K562 (cell line): ENCODE data around the gene NUP205. TPM values are rescaled to one million over a fixed set of nuclear protein-coding genes. Genes with fewer than 3 reads are reported as not detected.

Experiments
- ARNT ChIP-seq, 2 experiments: fragments of 450-650 bp; IDR thresholded peaks; 2 replicates each; pipeline ENCODE4 v1.6.1; 2016; ENCODE audit warnings: mild to moderate bottlenecking in 1 of 2
- CHAMP1 ChIP-seq: fragments of 450-650 bp; IDR thresholded peaks from 2 replicates; pipeline ENCODE4 v1.6.1; 2016; ENCODE audit warnings: mild to moderate bottlenecking
- GATAD2B ChIP-seq: fragments of 450-650 bp; IDR thresholded peaks from 2 replicates; pipeline ENCODE4 v1.6.1; 2017; ENCODE audit warnings: mild to moderate bottlenecking, borderline replicate concordance
- HMBOX1 ChIP-seq: sonication (generic); IDR thresholded peaks from 2 replicates; pipeline ENCODE4 v1.6.1; 2016
- JUND ChIP-seq, 2 experiments: IDR thresholded peaks; 2 replicates in 1 of 2; 3 replicates in 1 of 2; pipeline ENCODE4 v1.6.1; 2011; ENCODE audit warnings: borderline replicate concordance in 2 of 2, low read depth in 2 of 2, low read length in 2 of 2, improper control_type of control experiment in 1 of 2, missing biosample characterization in 1 of 2, missing genetic modification characterization in 1 of 2, missing genetic modification reagents in 1 of 2
- MNT ChIP-seq, 2 experiments: fragments of 450-650 bp; conservative IDR thresholded peaks; 2 replicates each; pipeline ENCODE4 v1.6.1; 2017; ENCODE audit warnings: mild to moderate bottlenecking in 2 of 2, moderate library complexity in 2 of 2
- NFE2 ChIP-seq: IDR thresholded peaks from 2 replicates; pipeline ENCODE4 v1.6.1; 2014; ENCODE audit warnings: antibody characterized with exemption, low read depth
- SMC3 ChIP-seq: conservative IDR thresholded peaks from 2 replicates; pipeline ENCODE4 v1.6.1; 2011; ENCODE audit warnings: low read depth, low read length, improper control_type of control experiment; ENCODE audit not compliant: insufficient read depth
- ZNF121 ChIP-seq: sonication (generic); formaldehyde crosslinking; conservative IDR thresholded peaks from 2 replicates; pipeline ENCODE4 v1.8.0; 2022; ENCODE audit warnings: missing genetic modification reagents
- ZNF316 ChIP-seq: fragments of 450-650 bp; IDR thresholded peaks from 2 replicates; pipeline ENCODE4 v1.6.1; 2016
- ZNF395 ChIP-seq: fragments of 200-800 bp; sonication (Bioruptor generic); IDR thresholded peaks from 2 replicates; pipeline ENCODE4 v1.6.1; 2017; ENCODE audit warnings: missing genetic modification characterization, missing compliant biosample characterization
- polyA plus RNA-seq, 8 experiments: library from polyadenylated mRNA; depleted of rRNA in 4 of 8; stranded (reverse) in 5 of 8; unstranded in 3 of 8; fragments of >200 nt; fragmentation: Nextera tagmentation in 2 of 8; fragmentation: Illumina TruSeq in 1 of 8; extraction: Ambion mirVana in 2 of 8; extraction: Trizol in 1 of 8; gene quantifications; 2 replicates each; pipeline versions ENCODE4 v1.2.1 to v1.2.3, GENCODE V29; 2011 to 2014; ENCODE audit warnings: inconsistent platforms in 1 of 8, missing spikeins in 1 of 8
- total RNA-seq, 7 experiments: library from RNA; depleted of rRNA in 6 of 7; stranded (reverse); fragments of >200 nt in 6 of 7; fragmentation: Illumina TruSeq in 2 of 7; extraction: Trizol in 2 of 7; gene quantifications; 2 replicates each; pipeline versions ENCODE4 v1.2.1 to v1.2.3, GENCODE V29; 2011 to 2021; ENCODE audit warnings: low replicate concordance in 1 of 7
- TF ChIP-seq, protein P1 (sequence below): fragments of 250-450 bp; sonication (Bioruptor Pico); IDR thresholded peaks from 2 replicates; pipeline ENCODE4 v1.5.0; 2021
- TF ChIP-seq, protein P2 (sequence below): sonication (generic); formaldehyde crosslinking; IDR thresholded peaks from 2 replicates; pipeline ENCODE4 v1.8.0; 2022; ENCODE audit warnings: missing genetic modification reagents, mild to moderate bottlenecking, moderate library complexity, borderline replicate concordance
- TF ChIP-seq, protein P3 (sequence below), 2 experiments: fragments of 200-800 bp in 1 of 2; sonication (Bioruptor generic) in 1 of 2; sonication (generic) in 1 of 2; formaldehyde crosslinking in 1 of 2; IDR thresholded peaks in 1 of 2; conservative IDR thresholded peaks in 1 of 2; 2 replicates each; pipeline versions ENCODE4 v1.5.0 to v1.6.1; 2016 to 2020; ENCODE audit warnings: missing compliant biosample characterization in 1 of 2, missing genetic modification characterization in 1 of 2, missing genetic modification reagents in 1 of 2

The NUP205 gene
- total and polyA plus RNA-seq, 9 of the 15 experiments (the other 6 are each of a cell fraction or from before 2014, with no cell fraction given), result 101 to 282 (median 193) TPM

- TF ChIP-seq, protein P1, sequence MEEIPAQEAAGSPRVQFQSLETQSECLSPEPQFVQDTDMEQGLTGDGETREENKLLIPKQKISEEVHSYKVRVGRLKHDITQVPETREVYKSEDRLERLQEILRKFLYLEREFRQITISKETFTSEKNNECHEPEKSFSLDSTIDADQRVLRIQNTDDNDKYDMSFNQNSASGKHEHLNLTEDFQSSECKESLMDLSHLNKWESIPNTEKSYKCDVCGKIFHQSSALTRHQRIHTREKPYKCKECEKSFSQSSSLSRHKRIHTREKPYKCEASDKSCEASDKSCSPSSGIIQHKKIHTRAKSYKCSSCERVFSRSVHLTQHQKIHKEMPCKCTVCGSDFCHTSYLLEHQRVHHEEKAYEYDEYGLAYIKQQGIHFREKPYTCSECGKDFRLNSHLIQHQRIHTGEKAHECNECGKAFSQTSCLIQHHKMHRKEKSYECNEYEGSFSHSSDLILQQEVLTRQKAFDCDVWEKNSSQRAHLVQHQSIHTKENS (CRISPR knock-in tag), result no peak
- TF ChIP-seq ZNF395 (CRISPR knock-in tag), result no peak
- TF ChIP-seq NFE2, result peak; percentile 94
- no peak for TF ChIP-seq CHAMP1
- TF ChIP-seq MNT (conservative IDR thresholded peaks at IDR 0.05), result peak; percentile 53 to 55; a peak in 2 of 4 replicates
- TF ChIP-seq ZNF121 (CRISPR knock-in tag), result peak; percentile 41; the same call in 1 of the 2 replicates
- peak; percentile 57; the same call in 1 of the 2 replicates for TF ChIP-seq JUND (IDR thresholded peaks at IDR 0.05; ENCODE audit: borderline replicate concordance, low read depth, low read length)
- TF ChIP-seq JUND (tag; IDR thresholded peaks at IDR 0.05; ENCODE audit: borderline replicate concordance, low read depth, low read length), result peak; percentile 58; the same call in 1 of the 3 replicates
- peak; percentile 66; the same call in 1 of the 2 replicates for TF ChIP-seq HMBOX1
- TF ChIP-seq SMC3, result peak; percentile 64
- 0 out of 2 replicates have a peak, but pooled peaks have one; percentile 14 for TF ChIP-seq GATAD2B
- TF ChIP-seq, protein P2, sequence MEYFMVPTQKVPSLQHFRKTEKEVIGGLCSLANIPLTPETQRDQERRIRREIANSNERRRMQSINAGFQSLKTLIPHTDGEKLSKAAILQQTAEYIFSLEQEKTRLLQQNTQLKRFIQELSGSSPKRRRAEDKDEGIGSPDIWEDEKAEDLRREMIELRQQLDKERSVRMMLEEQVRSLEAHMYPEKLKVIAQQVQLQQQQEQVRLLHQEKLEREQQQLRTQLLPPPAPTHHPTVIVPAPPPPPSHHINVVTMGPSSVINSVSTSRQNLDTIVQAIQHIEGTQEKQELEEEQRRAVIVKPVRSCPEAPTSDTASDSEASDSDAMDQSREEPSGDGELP (CRISPR knock-in tag), result peak; percentile 43; the same call in 1 of the 2 replicates
- peak; percentile 94 for TF ChIP-seq ZNF316
- TF ChIP-seq, protein P3, sequence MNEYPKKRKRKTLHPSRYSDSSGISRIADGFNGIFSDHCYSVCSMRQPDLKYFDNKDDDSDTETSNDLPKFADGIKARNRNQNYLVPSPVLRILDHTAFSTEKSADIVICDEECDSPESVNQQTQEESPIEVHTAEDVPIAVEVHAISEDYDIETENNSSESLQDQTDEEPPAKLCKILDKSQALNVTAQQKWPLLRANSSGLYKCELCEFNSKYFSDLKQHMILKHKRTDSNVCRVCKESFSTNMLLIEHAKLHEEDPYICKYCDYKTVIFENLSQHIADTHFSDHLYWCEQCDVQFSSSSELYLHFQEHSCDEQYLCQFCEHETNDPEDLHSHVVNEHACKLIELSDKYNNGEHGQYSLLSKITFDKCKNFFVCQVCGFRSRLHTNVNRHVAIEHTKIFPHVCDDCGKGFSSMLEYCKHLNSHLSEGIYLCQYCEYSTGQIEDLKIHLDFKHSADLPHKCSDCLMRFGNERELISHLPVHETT (CRISPR knock-in tag; conservative IDR thresholded peaks at IDR 0.05 in 1 of 2, IDR thresholded peaks at IDR 0.05 in 1 of 2), result peak in 1 of 2 experiments; percentile 41; a peak in 1 of 4 replicates
- TF ChIP-seq ARNT (IDR thresholded peaks at IDR 0.05), result peak in 1 of 2 experiments; percentile 37; a peak in 1 of 4 replicates
Measured at GRCh38 chr7:135512135-135512887, 45.4 kb upstream of the NUP205 start (continued).
